ENCODE results near the gene SRGAP2C. TPM values are rescaled to one million over a fixed set of nuclear protein-coding genes. Genes with fewer than 3 reads are reported as not detected.
A peak's percentile ranks its signal among the peaks of the same experiment; 100 is the strongest.
"Not testable (repeated sequence)": the region's sequence is repeated elsewhere in the genome, so short reads cannot be mapped to it uniquely, and the experiment has no call there.

SRGAP2C gene
- total and polyA plus RNA-seq, 2 donors (not counting 3 experiments of a cell fraction or from before 2014, with no cell fraction given): 5.6 to 56.4 TPM

- FAIRE-seq; dilution Hi-C loops (cut with MboI; ENCODE audit: extremely low pct_ligation_motif_present, low sequenced_read_pairs); DNase-seq (ENCODE audit: low read depth, low spot score); H3K9me3 ChIP-seq (replicated peaks; ENCODE audit: control insufficient read depth, insufficient read depth, low read length); intact Hi-C loops (cut with micrococcal nuclease); CTCF ChIA-PET; H3K27ac ChIP-seq (ENCODE audit: insufficient read depth, low read depth, low read length); H2AFZ ChIP-seq (ENCODE audit: low read depth, low read length); POLR2A ChIA-PET; H3K36me3 ChIP-seq (ENCODE audit: control insufficient read depth in 2 of 2, extremely low read depth in 1 of 2, insufficient read depth in 2 of 2, low read length in 2 of 2); H3K9ac ChIP-seq (replicated peaks; ENCODE audit: extremely low read depth, insufficient read depth, low read length); H3K4me2 ChIP-seq (ENCODE audit: insufficient read depth, low read length); H3K9me1 ChIP-seq (replicated peaks; ENCODE audit: control insufficient read depth, extremely low read depth, insufficient read depth, low read length); H4K20me1 ChIP-seq (replicated peaks; ENCODE audit: control insufficient read depth, extremely low read depth, insufficient read depth, low read length); H3K4me1 ChIP-seq (ENCODE audit: control insufficient read depth, extremely low read depth, insufficient read depth, low read length); BruUV-seq (replicated peaks); H3K27me3 ChIP-seq (ENCODE audit: control insufficient read depth in 2 of 2, insufficient read depth in 2 of 2, low read length in 2 of 2): not testable (repeated sequence)
- peaks cover 13% of the 10 kb centered on the region for H3K79me2 ChIP-seq (ENCODE audit: control insufficient read depth, insufficient read depth, low read length)
- H3K4me3 ChIP-seq (replicated peaks in 1 of 3; ENCODE audit: insufficient read depth in 1 of 3, low read depth in 1 of 3, low read length in 3 of 3): peak overlapping the region in 1 of 3 experiments; percentile 18
Measured at GRCh38 chr1:121186191-121186590, 1.4 kb downstream of the SRGAP2C start.

DNA sequence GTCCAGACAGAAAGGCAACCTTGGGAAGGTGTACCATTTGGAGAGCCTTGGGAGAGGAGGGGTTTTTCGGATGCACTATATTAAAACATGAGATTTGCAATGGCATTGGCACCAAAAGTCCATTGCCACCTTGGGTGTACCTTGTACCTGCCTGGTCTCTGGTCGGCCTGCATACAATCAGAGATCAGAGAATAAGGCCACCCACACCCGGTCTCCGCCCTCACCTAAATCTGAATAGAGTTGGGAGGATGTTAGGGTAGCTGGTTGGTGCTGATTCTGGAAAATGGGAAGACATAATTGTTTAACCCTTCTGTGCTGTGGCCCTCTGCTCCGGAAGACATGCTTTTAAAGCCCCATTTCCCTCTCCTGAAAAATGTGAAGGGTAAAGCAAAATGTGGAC lies 3.1 kb downstream of the SRGAP2C start:
- H3K4me2 ChIP-seq (ENCODE audit: insufficient read depth, low read length): peak overlapping the region; percentile 55
- H3K36me3 ChIP-seq (ENCODE audit: control insufficient read depth in 2 of 2, extremely low read depth in 1 of 2, insufficient read depth in 2 of 2, low read length in 2 of 2); H3K27ac ChIP-seq (ENCODE audit: insufficient read depth, low read depth, low read length); H2AFZ ChIP-seq (ENCODE audit: low read depth, low read length); DNase-seq (ENCODE audit: low read depth, low spot score); dilution Hi-C loops (cut with MboI; ENCODE audit: extremely low pct_ligation_motif_present, low sequenced_read_pairs); H3K4me1 ChIP-seq (ENCODE audit: control insufficient read depth, extremely low read depth, insufficient read depth, low read length); BruUV-seq (replicated peaks); H3K27me3 ChIP-seq (ENCODE audit: control insufficient read depth in 2 of 2, insufficient read depth in 2 of 2, low read length in 2 of 2); H3K9me3 ChIP-seq (replicated peaks; ENCODE audit: control insufficient read depth, insufficient read depth, low read length); H3K9me1 ChIP-seq (replicated peaks; ENCODE audit: control insufficient read depth, extremely low read depth, insufficient read depth, low read length); FAIRE-seq; H3K9ac ChIP-seq (replicated peaks; ENCODE audit: extremely low read depth, insufficient read depth, low read length); intact Hi-C loops (cut with micrococcal nuclease); H4K20me1 ChIP-seq (replicated peaks; ENCODE audit: control insufficient read depth, extremely low read depth, insufficient read depth, low read length); CTCF ChIA-PET; POLR2A ChIA-PET: not testable (repeated sequence)
- peak overlapping the region in 1 of 3 experiments; percentile 15 for H3K4me3 ChIP-seq (replicated peaks in 1 of 3; ENCODE audit: insufficient read depth in 1 of 3, low read depth in 1 of 3, low read length in 3 of 3)
- peaks cover 13% of the 10 kb centered on the region for H3K79me2 ChIP-seq (ENCODE audit: control insufficient read depth, insufficient read depth, low read length)

- dilution Hi-C loops (cut with MboI; ENCODE audit: extremely low pct_ligation_motif_present, low sequenced_read_pairs); BruUV-seq (replicated peaks); intact Hi-C loops (cut with micrococcal nuclease): not testable (repeated sequence)
Measured at GRCh38 chr1:121192512-121192911, 7.7 kb downstream of the SRGAP2C start.

GRCh38 chr1:121197095-121197882 lies 12.5 kb downstream of the SRGAP2C start:
- H3K9me1 ChIP-seq (replicated peaks; ENCODE audit: control insufficient read depth, extremely low read depth, insufficient read depth, low read length); CTCF ChIA-PET; H3K4me1 ChIP-seq (ENCODE audit: control insufficient read depth, extremely low read depth, insufficient read depth, low read length); H3K4me2 ChIP-seq (ENCODE audit: insufficient read depth, low read length); H3K9ac ChIP-seq (replicated peaks; ENCODE audit: extremely low read depth, insufficient read depth, low read length); FAIRE-seq; intact Hi-C loops (cut with micrococcal nuclease); H3K36me3 ChIP-seq (ENCODE audit: control insufficient read depth in 2 of 2, extremely low read depth in 1 of 2, insufficient read depth in 2 of 2, low read length in 2 of 2); DNase-seq (ENCODE audit: low read depth, low spot score); H3K27me3 ChIP-seq (ENCODE audit: control insufficient read depth in 2 of 2, insufficient read depth in 2 of 2, low read length in 2 of 2); POLR2A ChIA-PET; H3K9me3 ChIP-seq (replicated peaks; ENCODE audit: control insufficient read depth, insufficient read depth, low read length); H3K4me3 ChIP-seq (replicated peaks in 1 of 3; ENCODE audit: insufficient read depth in 1 of 3, low read depth in 1 of 3, low read length in 3 of 3); H2AFZ ChIP-seq (ENCODE audit: low read depth, low read length); dilution Hi-C loops (cut with MboI; ENCODE audit: extremely low pct_ligation_motif_present, low sequenced_read_pairs); H3K27ac ChIP-seq (ENCODE audit: insufficient read depth, low read depth, low read length); H4K20me1 ChIP-seq (replicated peaks; ENCODE audit: control insufficient read depth, extremely low read depth, insufficient read depth, low read length); BruUV-seq (replicated peaks): not testable (repeated sequence)
- H3K79me2 ChIP-seq (ENCODE audit: control insufficient read depth, insufficient read depth, low read length): peaks cover 12% of the 10 kb centered on the region

More at GRCh38 chr1:121192512-121192911, 7.7 kb downstream of the SRGAP2C start:
- H2AFZ ChIP-seq (ENCODE audit: low read depth, low read length); H3K27ac ChIP-seq (ENCODE audit: insufficient read depth, low read depth, low read length); H4K20me1 ChIP-seq (replicated peaks; ENCODE audit: control insufficient read depth, extremely low read depth, insufficient read depth, low read length); H3K9ac ChIP-seq (replicated peaks; ENCODE audit: extremely low read depth, insufficient read depth, low read length); H3K9me1 ChIP-seq (replicated peaks; ENCODE audit: control insufficient read depth, extremely low read depth, insufficient read depth, low read length); FAIRE-seq; DNase-seq (ENCODE audit: low read depth, low spot score); H3K27me3 ChIP-seq (ENCODE audit: control insufficient read depth in 2 of 2, insufficient read depth in 2 of 2, low read length in 2 of 2); H3K4me3 ChIP-seq (replicated peaks in 1 of 3; ENCODE audit: insufficient read depth in 1 of 3, low read depth in 1 of 3, low read length in 3 of 3); CTCF ChIA-PET; POLR2A ChIA-PET; H3K4me1 ChIP-seq (ENCODE audit: control insufficient read depth, extremely low read depth, insufficient read depth, low read length); H3K4me2 ChIP-seq (ENCODE audit: insufficient read depth, low read length); H3K36me3 ChIP-seq (ENCODE audit: control insufficient read depth in 2 of 2, extremely low read depth in 1 of 2, insufficient read depth in 2 of 2, low read length in 2 of 2); H3K9me3 ChIP-seq (replicated peaks; ENCODE audit: control insufficient read depth, insufficient read depth, low read length): not testable (repeated sequence)
- peaks cover 15% of the 10 kb centered on the region for H3K79me2 ChIP-seq (ENCODE audit: control insufficient read depth, insufficient read depth, low read length)
